Neural cell (in vitro differentiated cells): ENCODE data around the gene HELLS.

Experiments
- CTCF ChIP-seq: fragments of 450-650 bp; IDR thresholded peaks from 2 replicates; pipeline ENCODE4 v1.5.1; 2014; ENCODE audit warnings: antibody characterized with exemption, mild to moderate bottlenecking, moderate library complexity; ENCODE audit not compliant: poor library complexity, severe bottlenecking
- EP300 ChIP-seq: fragments of 450-650 bp; conservative IDR thresholded peaks from 2 replicates; pipeline ENCODE4 v1.6.1; 2014; ENCODE audit warnings: antibody characterized with exemption, mild to moderate bottlenecking, moderate library complexity; ENCODE audit not compliant: poor library complexity, severe bottlenecking
- EZH2 ChIP-seq: fragments of 200-600, 300-800 bp; shearing (Covaris generic), sonication (generic); IDR thresholded peaks from 2 replicates; pipeline ENCODE4 v1.6.1; 2014; ENCODE audit warnings: antibody characterized with exemption, low read length, borderline replicate concordance, mild to moderate bottlenecking; ENCODE audit not compliant: insufficient read depth, poor library complexity, severe bottlenecking
- MXI1 ChIP-seq: fragments of 450-650 bp; conservative IDR thresholded peaks from 2 replicates; pipeline ENCODE4 v1.6.1; 2014; ENCODE audit warnings: antibody characterized with exemption, mild to moderate bottlenecking; ENCODE audit not compliant: poor library complexity, severe bottlenecking
- POLR2AphosphoS5 ChIP-seq: IDR thresholded peaks from 2 replicates; pipeline ENCODE4 v1.6.1; 2012
- RAD21 ChIP-seq: fragments of 450-650 bp; conservative IDR thresholded peaks from 2 replicates; pipeline ENCODE4 v1.6.1; 2014; ENCODE audit warnings: antibody characterized with exemption, mild to moderate bottlenecking, moderate library complexity
- REST ChIP-seq: IDR thresholded peaks from 2 replicates; pipeline ENCODE4 v1.6.1; 2012; ENCODE audit warnings: borderline replicate concordance
- TAF1 ChIP-seq: IDR thresholded peaks from 2 replicates; pipeline ENCODE4 v1.6.1; 2012; ENCODE audit warnings: low read depth

- no peak for TF ChIP-seq CTCF
- TF ChIP-seq POLR2AphosphoS5 = no peak
- no peak for TF ChIP-seq TAF1
- no peak for TF ChIP-seq REST
- no peak for TF ChIP-seq EZH2
- no peak for TF ChIP-seq RAD21
- no peak for TF ChIP-seq MXI1
- TF ChIP-seq EP300 = no peak
Measured at GRCh38 chr10:94583124-94583523, 37.5 kb downstream of the HELLS start.
